ENCODE results near the gene PI3. TPM values are rescaled to one million over a fixed set of nuclear protein-coding genes. Genes with fewer than 3 reads are reported as not detected.
"Not testable (repeated sequence)": the region's sequence is repeated elsewhere in the genome, so short reads cannot be mapped to it uniquely, and the experiment has no call there.

Gene PI3
- polyA plus RNA-seq, 2 of the 4 experiments (the other 2 are of a cell fraction), result 0.18 to 0.35 TPM

DNA sequence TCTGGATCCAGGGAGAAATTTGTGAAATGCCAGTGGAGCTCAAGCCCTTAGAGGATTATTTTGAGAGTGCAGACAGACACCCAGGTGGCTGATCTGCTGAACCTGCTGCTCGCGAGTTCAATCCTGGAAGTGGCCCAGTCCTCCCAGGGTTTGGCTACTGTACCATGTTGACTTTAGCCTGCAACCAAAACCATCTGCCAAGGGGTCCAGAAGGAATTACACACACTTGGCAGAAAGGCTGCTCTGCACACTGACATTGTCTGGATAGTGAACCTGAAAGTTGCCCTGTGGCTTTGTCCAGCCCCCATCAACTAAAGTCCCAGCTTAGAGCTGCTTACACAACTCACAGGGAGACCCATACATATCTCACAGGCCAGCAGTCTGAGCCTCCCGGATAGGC lies 21.6 kb upstream of the PI3 start:
- ChIA-PET CTCF (no interaction called here), POLR2A (no interaction called here)
- DNase-seq (ENCODE audit: low read depth in 1 of 2, low spot score in 1 of 2), result no peak
- H3K4me1 ChIP-seq, result no peaks in the 10 kb centered on the region
- 43% methylated on average over 3 of the region's 3 CpGs for WGBS (ENCODE audit: missing lambda C conversion rate)
- no peak overlapping the region for H3K27ac ChIP-seq
- ATAC-seq, result no peak
- H3K4me3 ChIP-seq, result no peak overlapping the region
- H3K4me2 ChIP-seq, result no peak overlapping the region
- H3K9me3 ChIP-seq, result no peaks in the 10 kb centered on the region
- no peak for TF ChIP-seq RARB (CRISPR knock-in tag; IDR thresholded peaks at IDR 0.05)
- FAIRE-seq, result no peak

DNA sequence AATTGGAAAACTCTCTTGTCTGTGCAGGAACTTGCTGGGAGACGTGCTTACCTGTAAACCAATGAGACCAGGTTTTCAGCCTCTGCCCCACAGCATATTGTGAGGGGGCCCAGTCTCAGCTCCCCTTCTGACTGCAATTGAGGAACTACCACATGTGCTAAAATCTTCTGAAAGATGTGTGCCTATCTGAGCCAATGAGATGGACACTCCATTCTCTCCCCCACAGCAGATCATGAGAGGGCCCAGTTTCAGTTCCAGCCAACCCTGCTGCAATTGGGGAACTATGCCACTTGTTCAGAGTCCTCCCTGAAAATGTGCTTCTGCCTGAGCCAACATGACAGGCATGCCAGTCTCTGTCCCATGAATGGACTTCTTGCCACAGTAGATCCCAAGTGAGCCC lies 20.9 kb upstream of the PI3 start:
- TF ChIP-seq TP53 (CRISPR knock-in tag; IDR thresholded peaks at IDR 0.05) (no peak), JUNB (IDR thresholded peaks at IDR 0.05) (no peak), NR3C1 (IDR thresholded peaks at IDR 0.05) (no peak), ZC3H11A (IDR thresholded peaks at IDR 0.05) (no peak), ZFP36 (IDR thresholded peaks at IDR 0.05; ENCODE audit: borderline replicate concordance, partially characterized antibody) (no peak), NFE2L2 (conservative IDR thresholded peaks at IDR 0.05; ENCODE audit: low read length) (no peak), SMC3 (IDR thresholded peaks at IDR 0.05) (no peak), RCOR1 (IDR thresholded peaks at IDR 0.05; ENCODE audit: low read depth, low read length) (no peak), CBX8 (IDR thresholded peaks at IDR 0.05) (no peak), KDM5A (IDR thresholded peaks at IDR 0.05) (no peak), HOXA7 (CRISPR knock-in tag; IDR thresholded peaks at IDR 0.05) (no peak)
- TF ChIP-seq, protein P1, sequence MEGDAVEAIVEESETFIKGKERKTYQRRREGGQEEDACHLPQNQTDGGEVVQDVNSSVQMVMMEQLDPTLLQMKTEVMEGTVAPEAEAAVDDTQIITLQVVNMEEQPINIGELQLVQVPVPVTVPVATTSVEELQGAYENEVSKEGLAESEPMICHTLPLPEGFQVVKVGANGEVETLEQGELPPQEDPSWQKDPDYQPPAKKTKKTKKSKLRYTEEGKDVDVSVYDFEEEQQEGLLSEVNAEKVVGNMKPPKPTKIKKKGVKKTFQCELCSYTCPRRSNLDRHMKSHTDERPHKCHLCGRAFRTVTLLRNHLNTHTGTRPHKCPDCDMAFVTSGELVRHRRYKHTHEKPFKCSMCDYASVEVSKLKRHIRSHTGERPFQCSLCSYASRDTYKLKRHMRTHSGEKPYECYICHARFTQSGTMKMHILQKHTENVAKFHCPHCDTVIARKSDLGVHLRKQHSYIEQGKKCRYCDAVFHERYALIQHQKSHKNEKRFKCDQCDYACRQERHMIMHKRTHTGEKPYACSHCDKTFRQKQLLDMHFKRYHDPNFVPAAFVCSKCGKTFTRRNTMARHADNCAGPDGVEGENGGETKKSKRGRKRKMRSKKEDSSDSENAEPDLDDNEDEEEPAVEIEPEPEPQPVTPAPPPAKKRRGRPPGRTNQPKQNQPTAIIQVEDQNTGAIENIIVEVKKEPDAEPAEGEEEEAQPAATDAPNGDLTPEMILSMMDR (IDR thresholded peaks at IDR 0.05), result no peak
- no peak for ATAC-seq
- ChIA-PET POLR2A (no interaction called here), CTCF (no interaction called here)
- no peak overlapping the region for H3K27ac ChIP-seq
- no peaks in the 10 kb centered on the region for H3K4me1 ChIP-seq
- no peak for FAIRE-seq
- H3K9me3 ChIP-seq, result no peaks in the 10 kb centered on the region
- H3K4me3 ChIP-seq, result no peak overlapping the region
- no peak overlapping the region for H3K4me2 ChIP-seq
- 0% methylated on average over 1 of the region's 1 CpG for WGBS (ENCODE audit: missing lambda C conversion rate)
- DNase-seq (ENCODE audit: low read depth in 1 of 2, low spot score in 1 of 2), result no peak

DNA sequence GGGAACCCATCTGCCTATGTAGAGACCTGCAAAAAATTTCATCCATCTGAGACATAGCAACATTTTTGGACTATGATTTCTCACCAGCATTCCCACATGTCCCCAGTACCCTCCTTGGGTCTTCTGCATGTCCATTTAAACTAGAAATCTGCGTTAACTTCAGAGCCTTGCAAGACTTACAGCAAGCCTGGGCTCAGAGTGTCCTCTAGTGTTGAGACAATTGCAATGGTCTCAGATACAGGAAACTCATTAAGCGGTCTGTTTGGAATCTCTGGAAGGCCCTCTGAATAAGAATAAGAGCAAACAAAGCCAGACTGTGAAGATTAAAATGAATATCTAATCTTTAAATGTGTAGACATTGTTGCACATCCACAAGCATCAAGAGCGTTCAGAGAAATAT lies 20.5 kb upstream of the PI3 start:
- DNase-seq (ENCODE audit: low read depth in 1 of 2, low spot score in 1 of 2), result peak in 1 of 2 experiments; percentile 5
- ChIA-PET POLR2A (no interaction called here), CTCF (interaction anchor here (1.8 kb wide), 1 partner anchor 13 kb away, joined by 4 read pairs; no protein-coding TSS in a partner anchor)
- no peak for ATAC-seq
- Histone ChIP-seq H3K27ac (no peak overlapping the region), H3K9me3 (no peaks in the 10 kb centered on the region), H3K4me3 (no peak overlapping the region), H3K4me2 (no peak overlapping the region), H3K4me1 (no peaks in the 10 kb centered on the region)
- WGBS (ENCODE audit: missing lambda C conversion rate), result 6% methylated on average over 3 of the region's 3 CpGs
- TF ChIP-seq HOXA7 (CRISPR knock-in tag; IDR thresholded peaks at IDR 0.05), result no peak
- TF ChIP-seq RAD21 (conservative IDR thresholded peaks at IDR 0.05 in 1 of 2, IDR thresholded peaks at IDR 0.05 in 1 of 2), result peak in 1 of 2 experiments; percentile 30; a peak in 2 of 5 replicates
- no peak for TF ChIP-seq HDAC2 (IDR thresholded peaks at IDR 0.05)
- no peak for TF ChIP-seq RFX5 (IDR thresholded peaks at IDR 0.05)
- no peak for FAIRE-seq

DNA sequence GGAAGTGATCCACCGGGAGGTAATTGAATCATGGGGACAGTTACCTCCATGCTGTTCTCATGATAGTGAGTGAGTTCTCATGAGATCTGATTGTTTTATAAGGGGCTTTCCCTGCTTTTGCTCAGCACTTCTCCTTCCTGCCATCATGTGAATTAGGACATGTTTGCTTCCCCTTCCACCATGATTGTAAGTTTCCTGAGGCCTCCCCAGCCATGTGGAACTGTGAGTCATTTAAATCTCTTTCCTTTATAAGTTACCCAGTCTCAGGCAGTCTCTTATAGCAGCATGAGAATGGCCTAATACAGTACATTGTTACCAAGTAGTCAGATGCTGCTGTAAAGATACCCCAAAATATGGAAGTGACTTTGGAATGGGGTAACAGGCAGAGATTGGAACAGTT lies 19.9 kb upstream of the PI3 start:
- H3K4me2 ChIP-seq; ATAC-seq; H3K27ac ChIP-seq; H3K4me1 ChIP-seq; POLR2A ChIA-PET; DNase-seq (ENCODE audit: low read depth in 1 of 2, low spot score in 1 of 2); FAIRE-seq; H3K9me3 ChIP-seq; H3K4me3 ChIP-seq: not testable (repeated sequence)
- WGBS (ENCODE audit: missing lambda C conversion rate), result 4% methylated on average over 1 of the region's 1 CpG
- CTCF ChIA-PET, result interaction anchor here (1.8 kb wide), 1 partner anchor 12 kb away, joined by 4 read pairs; no protein-coding TSS in a partner anchor

DNA sequence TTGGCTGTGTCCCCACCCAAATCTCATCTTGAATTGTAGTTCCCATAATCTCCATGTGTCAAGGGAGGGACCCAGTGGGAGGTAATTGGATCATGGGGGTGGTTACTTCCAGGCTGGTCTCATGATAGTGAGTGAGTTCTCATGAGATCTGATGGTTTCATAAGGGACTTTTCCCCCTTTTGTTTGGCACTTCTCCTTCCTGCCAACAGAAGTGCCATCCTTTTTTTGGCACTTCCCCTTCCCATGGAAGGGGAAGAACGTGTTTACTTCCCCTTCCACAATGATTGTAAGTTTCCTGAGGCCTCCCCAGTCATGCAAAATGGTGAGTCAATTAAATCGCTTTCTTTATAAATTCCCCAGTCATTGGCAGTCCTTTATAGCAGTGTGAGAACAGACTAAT lies 18.0 kb upstream of the PI3 start:
- ChIA-PET POLR2A (no interaction called here), CTCF (interaction anchor here (1.5 kb wide), 1 partner anchor 27 kb away, joined by 4 read pairs; no protein-coding TSS in a partner anchor)
- Histone ChIP-seq H3K9me3 (no peaks in the 10 kb centered on the region), H3K27ac (no peak overlapping the region), H3K4me3 (no peak overlapping the region), H3K4me1 (no peaks in the 10 kb centered on the region), H3K4me2 (no peak overlapping the region)
- FAIRE-seq, result no peak
- no peak for ATAC-seq
- TF ChIP-seq TP53 (CRISPR knock-in tag; IDR thresholded peaks at IDR 0.05) (no peak), CBX2 (IDR thresholded peaks at IDR 0.05; ENCODE audit: borderline replicate concordance, low read depth) (no peak)
- TF ChIP-seq, protein P2, sequence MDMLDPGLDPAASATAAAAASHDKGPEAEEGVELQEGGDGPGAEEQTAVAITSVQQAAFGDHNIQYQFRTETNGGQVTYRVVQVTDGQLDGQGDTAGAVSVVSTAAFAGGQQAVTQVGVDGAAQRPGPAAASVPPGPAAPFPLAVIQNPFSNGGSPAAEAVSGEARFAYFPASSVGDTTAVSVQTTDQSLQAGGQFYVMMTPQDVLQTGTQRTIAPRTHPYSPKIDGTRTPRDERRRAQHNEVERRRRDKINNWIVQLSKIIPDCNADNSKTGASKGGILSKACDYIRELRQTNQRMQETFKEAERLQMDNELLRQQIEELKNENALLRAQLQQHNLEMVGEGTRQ (IDR thresholded peaks at IDR 0.05), result no peak
- DNase-seq (ENCODE audit: low read depth in 1 of 2, low spot score in 1 of 2), result no peak
- 0% methylated on average over 2 of the region's 2 CpGs for WGBS (ENCODE audit: missing lambda C conversion rate)

All from A549 (cell line).